ENCODE measurements around the gene SERTAD3. TPM values are rescaled to one million over a fixed set of nuclear protein-coding genes. Genes with fewer than 3 reads are reported as not detected.

The SERTAD3 gene
- total RNA-seq, 2 donors from 2014 or later = 19.2 to 25.4 TPM

GRCh38 chr19:40453151-40453735 lies 9.1 kb upstream of the SERTAD3 start:
- peaks cover 13% of the 10 kb centered on the region for H3K36me3 ChIP-seq

GRCh38 chr19:40452016-40452415 lies 7.9 kb upstream of the SERTAD3 start:
- no peak for TF ChIP-seq CTCF (IDR thresholded peaks at IDR 0.05)
- H3K27ac ChIP-seq = no peak overlapping the region
- no peak for DNase-seq (ENCODE audit: low spot score)
- H3K4me3 ChIP-seq = no peak overlapping the region
- H3K4me1 ChIP-seq = no peaks in the 10 kb centered on the region
- no peaks in the 10 kb centered on the region for H3K27me3 ChIP-seq
- H3K9me3 ChIP-seq = no peaks in the 10 kb centered on the region
- H3K36me3 ChIP-seq = peaks cover 13% of the 10 kb centered on the region

More at GRCh38 chr19:40453151-40453735, 9.1 kb upstream of the SERTAD3 start:
- no peaks in the 10 kb centered on the region for H3K4me1 ChIP-seq
- H3K4me3 ChIP-seq = no peak overlapping the region
- H3K9me3 ChIP-seq = no peaks in the 10 kb centered on the region
- no peaks in the 10 kb centered on the region for H3K27me3 ChIP-seq
- no peak for TF ChIP-seq CTCF (IDR thresholded peaks at IDR 0.05)
- DNase-seq (ENCODE audit: low spot score) = no peak
- H3K27ac ChIP-seq = no peak overlapping the region

- Histone ChIP-seq H3K4me1 (no peaks in the 10 kb centered on the region), H3K27me3 (no peaks in the 10 kb centered on the region), H3K9me3 (no peaks in the 10 kb centered on the region), H3K36me3 (peaks cover 13% of the 10 kb centered on the region), H3K27ac (no peak overlapping the region), H3K4me3 (no peak overlapping the region)
- no peak for TF ChIP-seq CTCF (IDR thresholded peaks at IDR 0.05)
- no peak for DNase-seq (ENCODE audit: low spot score)
Observed at GRCh38 chr19:40450664-40451063, 6.5 kb upstream of the SERTAD3 start.

DNA sequence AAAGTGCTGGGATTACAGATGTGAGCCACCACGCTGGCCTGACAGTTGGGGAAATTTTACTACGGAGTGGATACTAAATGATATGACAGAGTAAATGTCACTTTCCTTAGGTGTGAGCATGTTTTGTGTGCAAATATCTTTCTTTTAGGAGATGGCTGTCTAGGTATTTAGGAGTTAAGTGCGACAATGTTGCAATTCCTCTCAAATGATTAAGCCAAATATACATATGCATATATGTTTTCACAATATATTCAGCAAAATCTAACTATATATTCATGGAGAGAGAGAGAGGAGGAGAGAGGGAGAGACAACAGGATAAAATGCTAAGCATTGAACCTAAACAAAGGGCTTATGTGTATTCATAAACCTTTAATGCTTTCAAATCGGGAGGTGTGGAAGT lies 5.4 kb upstream of the SERTAD3 start:
- Histone ChIP-seq H3K27ac (no peak overlapping the region), H3K9me3 (no peaks in the 10 kb centered on the region), H3K36me3 (peaks cover 13% of the 10 kb centered on the region), H3K4me1 (peaks cover 0 to 7% of the 10 kb centered on the region in 2 donors), H3K27me3 (no peaks in the 10 kb centered on the region), H3K4me3 (no peak overlapping the region)
- no peak for DNase-seq (ENCODE audit: low spot score)
- no peak for TF ChIP-seq CTCF (IDR thresholded peaks at IDR 0.05)

DNA sequence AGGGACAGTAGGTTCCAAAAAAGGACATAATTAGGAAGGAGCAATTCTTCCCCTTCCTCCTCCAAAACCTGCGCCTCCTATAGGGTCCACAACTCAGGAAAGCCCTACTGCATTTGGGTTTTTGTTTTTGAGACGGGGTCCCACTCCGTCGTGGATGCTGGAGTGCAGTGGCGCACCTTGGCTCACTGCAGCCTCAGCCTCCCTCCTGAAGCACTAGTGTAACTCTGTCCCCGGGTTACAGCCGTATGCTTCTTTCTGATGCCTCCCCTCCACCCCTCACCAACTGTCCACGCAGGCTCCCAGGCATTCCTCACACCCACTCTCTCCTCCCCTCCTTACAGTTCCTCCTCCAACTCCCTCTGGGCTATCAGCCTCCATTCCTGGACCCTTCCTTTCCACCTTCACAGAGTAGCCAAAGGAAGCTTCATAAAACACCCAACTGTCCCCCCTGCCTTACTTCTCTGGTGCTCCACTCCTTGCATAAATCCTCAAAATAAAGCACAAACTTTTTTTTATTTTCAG lies 2.2 kb upstream of the SERTAD3 start:
- Histone ChIP-seq H3K27ac (no peak overlapping the region), H3K36me3 (peaks cover 24% of the 10 kb centered on the region)
- TF ChIP-seq CTCF (IDR thresholded peaks at IDR 0.05) = no peak

GRCh38 chr19:40445780-40446262 lies 1.7 kb upstream of the SERTAD3 start:
- Histone ChIP-seq H3K27me3 (no peaks in the 10 kb centered on the region), H3K9me3 (no peaks in the 10 kb centered on the region), H3K36me3 (peaks cover 29% of the 10 kb centered on the region), H3K4me3 (no peak overlapping the region), H3K27ac (no peak overlapping the region), H3K4me1 (peaks cover 0 to 27% of the 10 kb centered on the region in 2 donors)
- DNase-seq (ENCODE audit: low spot score) = no peak
- TF ChIP-seq CTCF (IDR thresholded peaks at IDR 0.05) = no peak

More for the DNA sequence above, 2.2 kb upstream of the SERTAD3 start:
- H3K27me3 ChIP-seq = no peaks in the 10 kb centered on the region
- H3K4me3 ChIP-seq = no peak overlapping the region
- H3K9me3 ChIP-seq = no peaks in the 10 kb centered on the region
- DNase-seq (ENCODE audit: low spot score) = no peak
- peaks cover 0 to 22% of the 10 kb centered on the region in 2 donors for H3K4me1 ChIP-seq
